HCT116 (cell line): Measurements from ENCODE around the gene ORMDL2.

Source experiments
- CEBPB ChIP-seq: IDR thresholded peaks from 2 replicates; pipeline ENCODE4 v1.6.1; 2012; ENCODE audit warnings: low read depth
- TF ChIP-seq, protein P1 (sequence below): IDR thresholded peaks from 2 replicates; pipeline ENCODE4 v1.6.1; 2011; ENCODE audit warnings: mild to moderate bottlenecking, low read length, moderate library complexity; ENCODE audit not compliant: insufficient replicate concordance; ENCODE audit errors: extremely low read depth

DNA sequence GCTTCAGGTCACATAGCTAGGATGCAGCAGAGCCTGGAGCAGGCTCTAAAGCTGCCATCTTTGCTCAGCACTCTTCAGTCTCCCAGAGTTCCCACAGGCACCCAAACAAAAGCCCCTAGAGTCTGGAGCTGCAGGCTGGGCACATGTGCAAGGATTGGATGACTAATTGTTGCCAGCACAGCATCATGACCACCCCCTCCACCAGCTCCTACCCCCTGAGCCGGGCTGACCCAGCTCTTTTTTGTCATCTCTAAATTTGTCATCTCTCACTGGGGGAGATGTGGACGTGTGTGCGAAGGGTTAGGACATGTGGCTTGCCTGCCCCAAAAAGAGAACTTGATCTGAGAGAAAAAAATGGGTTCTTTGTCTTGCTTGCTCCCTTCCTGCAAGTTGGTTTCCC lies 29.2 kb downstream of the ORMDL2 start:
- TF ChIP-seq, protein P1, sequence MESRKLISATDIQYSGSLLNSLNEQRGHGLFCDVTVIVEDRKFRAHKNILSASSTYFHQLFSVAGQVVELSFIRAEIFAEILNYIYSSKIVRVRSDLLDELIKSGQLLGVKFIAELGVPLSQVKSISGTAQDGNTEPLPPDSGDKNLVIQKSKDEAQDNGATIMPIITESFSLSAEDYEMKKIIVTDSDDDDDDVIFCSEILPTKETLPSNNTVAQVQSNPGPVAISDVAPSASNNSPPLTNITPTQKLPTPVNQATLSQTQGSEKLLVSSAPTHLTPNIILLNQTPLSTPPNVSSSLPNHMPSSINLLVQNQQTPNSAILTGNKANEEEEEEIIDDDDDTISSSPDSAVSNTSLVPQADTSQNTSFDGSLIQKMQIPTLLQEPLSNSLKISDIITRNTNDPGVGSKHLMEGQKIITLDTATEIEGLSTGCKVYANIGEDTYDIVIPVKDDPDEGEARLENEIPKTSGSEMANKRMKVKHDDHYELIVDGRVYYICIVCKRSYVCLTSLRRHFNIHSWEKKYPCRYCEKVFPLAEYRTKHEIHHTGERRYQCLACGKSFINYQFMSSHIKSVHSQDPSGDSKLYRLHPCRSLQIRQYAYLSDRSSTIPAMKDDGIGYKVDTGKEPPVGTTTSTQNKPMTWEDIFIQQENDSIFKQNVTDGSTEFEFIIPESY = no peak
- TF ChIP-seq CEBPB = no peak
